C4-2B (cell line): ENCODE data around the gene RTN4R.

ENCODE experiments used
- H3K27ac ChIP-seq: fragments of 450-650 bp; 2 replicates; pipeline ENCODE4 v1.5.1; 2017
- ZFX ChIP-seq: fragments of 450-650 bp; IDR thresholded peaks from 2 replicates; pipeline ENCODE4 v1.6.1; 2017
- TF ChIP-seq, protein P1 (sequence below): fragments of 450-650 bp; conservative IDR thresholded peaks from 2 replicates; pipeline ENCODE4 v1.5.1; 2017; ENCODE audit warnings: mild to moderate bottlenecking

The RTN4R gene

DNA sequence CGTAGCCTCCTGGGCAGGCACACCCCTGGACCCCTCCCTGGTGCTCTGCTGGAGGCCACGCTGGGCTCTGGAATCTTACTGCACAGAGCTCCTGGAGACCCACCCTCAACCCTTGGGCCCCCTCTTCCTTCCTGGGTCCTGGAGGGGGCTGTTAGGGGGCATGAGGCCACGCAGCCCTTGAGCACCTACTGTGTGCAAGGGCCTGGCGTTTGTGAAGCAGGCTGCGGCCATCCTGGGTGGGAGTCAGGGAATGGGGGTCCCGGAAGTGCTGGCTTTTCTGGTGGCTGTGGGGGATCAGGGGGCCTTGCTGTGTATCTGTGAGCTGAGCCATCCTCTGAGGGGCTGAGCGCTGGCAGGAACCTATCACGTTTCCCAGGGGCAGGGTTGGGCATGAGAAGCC is 76.3 kb downstream of the RTN4R start:
- TF ChIP-seq ZFX, result no peak
- TF ChIP-seq, protein P1, sequence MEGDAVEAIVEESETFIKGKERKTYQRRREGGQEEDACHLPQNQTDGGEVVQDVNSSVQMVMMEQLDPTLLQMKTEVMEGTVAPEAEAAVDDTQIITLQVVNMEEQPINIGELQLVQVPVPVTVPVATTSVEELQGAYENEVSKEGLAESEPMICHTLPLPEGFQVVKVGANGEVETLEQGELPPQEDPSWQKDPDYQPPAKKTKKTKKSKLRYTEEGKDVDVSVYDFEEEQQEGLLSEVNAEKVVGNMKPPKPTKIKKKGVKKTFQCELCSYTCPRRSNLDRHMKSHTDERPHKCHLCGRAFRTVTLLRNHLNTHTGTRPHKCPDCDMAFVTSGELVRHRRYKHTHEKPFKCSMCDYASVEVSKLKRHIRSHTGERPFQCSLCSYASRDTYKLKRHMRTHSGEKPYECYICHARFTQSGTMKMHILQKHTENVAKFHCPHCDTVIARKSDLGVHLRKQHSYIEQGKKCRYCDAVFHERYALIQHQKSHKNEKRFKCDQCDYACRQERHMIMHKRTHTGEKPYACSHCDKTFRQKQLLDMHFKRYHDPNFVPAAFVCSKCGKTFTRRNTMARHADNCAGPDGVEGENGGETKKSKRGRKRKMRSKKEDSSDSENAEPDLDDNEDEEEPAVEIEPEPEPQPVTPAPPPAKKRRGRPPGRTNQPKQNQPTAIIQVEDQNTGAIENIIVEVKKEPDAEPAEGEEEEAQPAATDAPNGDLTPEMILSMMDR, result no peak
- H3K27ac ChIP-seq, result peak overlapping the region; percentile 13; the same call in 1 of the 2 replicates
